Left ventricle myocardium inferior (tissue), 1 donor: Measurements from ENCODE around the gene PDE4B. TPM values are rescaled to one million over a fixed set of nuclear protein-coding genes. Genes with fewer than 3 reads are reported as not detected.

Experiments
- DNase-seq: peaks from one replicate; pipeline ENCODE4 v3.0.0-alpha.2; 2020
- H3K27ac ChIP-seq: fragments of 200-600 bp; replicated peaks from 2 replicates; pipeline ENCODE4 v1.8.0; 2021
- H3K27me3 ChIP-seq: fragments of 200-600 bp; 2 replicates; pipeline ENCODE4 v1.8.0; 2021; ENCODE audit warnings: low read depth
- H3K36me3 ChIP-seq: fragments of 200-600 bp; 2 replicates; pipeline ENCODE4 v1.8.0; 2021
- H3K4me1 ChIP-seq: fragments of 200-600 bp; 2 replicates; pipeline ENCODE4 v1.8.0; 2021
- H3K4me3 ChIP-seq: fragments of 200-600 bp; 2 replicates; pipeline ENCODE4 v1.8.0; 2021; ENCODE audit warnings: mild to moderate bottlenecking, moderate library complexity
- H3K9me3 ChIP-seq: fragments of 200-600 bp; replicated peaks from 2 replicates; pipeline ENCODE4 v1.8.0; 2021
- CTCF ChIP-seq: fragments of 200-600 bp; IDR thresholded peaks from 2 replicates; pipeline ENCODE4 v1.8.0; 2021; ENCODE audit warnings: antibody characterized with exemption, mild to moderate bottlenecking, borderline replicate concordance
- intact Hi-C: fragments of 100-400 bp; cut with micrococcal nuclease; formaldehyde crosslinking; loops from one replicate; pipeline ENCODE4 v1.11.0; 2022
- total RNA-seq: library from RNA; stranded (reverse); fragmentation: NEBNext Ultra II Directional; extraction: Animal tissue kit (Norgen Biotek cat#: 25700); gene quantifications from one replicate; pipeline ENCODE4 v1.2.1, GENCODE V29; 2021
- donor health status: DM: no; HTN: yes; CAD: no; lungs with severe emphysema.

PDE4B gene
- total RNA-seq, 1 donor from 2014 or later = 3.5 TPM

DNA sequence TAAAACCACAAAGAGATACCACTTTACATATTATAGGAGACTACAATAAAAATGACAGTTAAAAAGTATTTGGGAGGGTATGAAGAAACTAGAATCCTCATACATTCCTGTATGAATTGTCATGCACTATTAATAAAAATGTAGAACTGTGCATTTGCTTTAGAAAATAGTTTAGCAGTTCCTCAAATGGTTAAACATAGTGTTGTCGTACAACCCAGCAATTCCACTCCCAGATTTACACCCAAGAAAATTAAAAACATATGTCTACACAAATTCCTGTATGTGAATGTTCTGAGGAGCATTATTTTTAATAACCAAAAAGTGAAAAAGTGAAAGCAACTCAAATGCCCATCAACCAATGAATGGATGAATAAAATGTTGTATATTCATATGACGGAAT is 23.1 kb upstream of the PDE4B start:
- H3K9me3 ChIP-seq = peaks cover 21% of the 10 kb centered on the region

GRCh38 chr1:65772607-65773006 is 20.1 kb upstream of the PDE4B start:
- TF ChIP-seq CTCF = no peak
- intact Hi-C loops = no loop called here
- no peak overlapping the region for H3K4me3 ChIP-seq
- peaks cover 4% of the 10 kb centered on the region for H3K27me3 ChIP-seq
- no peaks in the 10 kb centered on the region for H3K36me3 ChIP-seq
- peaks cover 14% of the 10 kb centered on the region for H3K9me3 ChIP-seq
- H3K4me1 ChIP-seq = no peaks in the 10 kb centered on the region
- DNase-seq = no peak
- H3K27ac ChIP-seq = no peak overlapping the region

More for the DNA sequence above, 23.1 kb upstream of the PDE4B start:
- H3K4me1 ChIP-seq = no peaks in the 10 kb centered on the region
- no peak for DNase-seq
- H3K4me3 ChIP-seq = no peak overlapping the region
- H3K27me3 ChIP-seq = no peaks in the 10 kb centered on the region
- no peak for TF ChIP-seq CTCF
- H3K36me3 ChIP-seq = no peaks in the 10 kb centered on the region
- intact Hi-C loops = no loop called here
- H3K27ac ChIP-seq = no peak overlapping the region

- no peak for DNase-seq
- Histone ChIP-seq H3K4me3 (no peak overlapping the region), H3K27me3 (peaks cover 4% of the 10 kb centered on the region), H3K4me1 (no peaks in the 10 kb centered on the region), H3K9me3 (peaks cover 7% of the 10 kb centered on the region), H3K27ac (no peak overlapping the region), H3K36me3 (no peaks in the 10 kb centered on the region)
- intact Hi-C loops = no loop called here
- no peak for TF ChIP-seq CTCF
Measured at GRCh38 chr1:65773391-65774123, 19.1 kb upstream of the PDE4B start.

DNA sequence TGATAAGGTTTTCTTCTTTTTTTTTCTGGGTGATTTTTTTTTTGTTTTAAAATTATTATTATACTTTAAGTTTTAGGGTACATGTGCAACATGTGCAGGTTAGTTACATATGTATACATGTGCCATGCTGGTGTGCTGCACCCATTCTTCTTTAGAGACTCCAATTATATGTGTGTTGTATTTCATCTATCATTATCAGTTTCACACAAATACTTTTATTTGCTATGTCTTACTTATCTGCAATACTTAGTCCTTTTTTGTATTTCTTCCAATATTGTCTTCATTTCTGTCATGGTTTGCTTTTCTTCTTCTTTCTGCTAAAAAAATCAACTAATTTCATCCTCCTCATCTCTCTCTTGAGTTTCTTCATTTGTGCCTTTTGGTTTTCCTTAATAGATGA is 3.9 kb upstream of the PDE4B start:
- peaks cover 30% of the 10 kb centered on the region for H3K27me3 ChIP-seq
- intact Hi-C loops = no loop called here
- no peaks in the 10 kb centered on the region for H3K36me3 ChIP-seq
- no peak for DNase-seq
- no peak for TF ChIP-seq CTCF
- peaks cover 32% of the 10 kb centered on the region for H3K9me3 ChIP-seq
- no peak overlapping the region for H3K4me3 ChIP-seq
- no peak overlapping the region for H3K27ac ChIP-seq
- H3K4me1 ChIP-seq = peaks cover 15% of the 10 kb centered on the region

DNA sequence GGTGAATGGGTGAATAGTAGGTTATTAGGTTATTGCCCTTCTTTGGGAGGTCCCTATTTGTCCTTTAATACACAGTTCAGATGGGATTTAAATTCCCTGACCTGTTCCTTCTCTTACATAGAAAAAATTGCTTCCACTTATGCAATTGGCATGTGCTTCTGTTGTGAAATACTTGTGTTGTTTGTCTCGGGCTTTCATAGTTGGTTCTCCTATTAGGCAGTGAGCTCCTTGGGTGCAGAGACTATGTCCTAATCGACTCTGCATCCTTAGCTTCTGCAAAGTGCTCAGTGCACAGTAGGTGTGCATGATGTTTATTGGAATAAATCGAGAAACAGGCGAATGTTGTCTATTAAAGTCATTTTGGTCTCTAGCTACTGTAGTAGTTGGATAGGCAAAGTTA is 1.3 kb upstream of the PDE4B start:
- Histone ChIP-seq H3K27me3 (peaks cover 56% of the 10 kb centered on the region), H3K4me1 (peaks cover 15% of the 10 kb centered on the region), H3K27ac (no peak overlapping the region), H3K4me3 (no peak overlapping the region), H3K36me3 (no peaks in the 10 kb centered on the region), H3K9me3 (peaks cover 32% of the 10 kb centered on the region)
- no peak for TF ChIP-seq CTCF
- no peak for DNase-seq
- intact Hi-C loops = no loop called here
